Endothelial cell of umbilical vein (primary cell): ENCODE data around the gene BPIFA2. TPM values are rescaled to one million over a fixed set of nuclear protein-coding genes. Genes with fewer than 3 reads are reported as not detected.

Experiments
- BruUV-seq: library from RNA; stranded (reverse); fragments of 400-500 nt; replicated peaks from 2 replicates; lab custom pipeline; 2021; lab: Mats Ljungman, UMichigan
- CTCF ChIA-PET: fragments of 300-600, 350-600 bp; sonication (Branson Sonifier 250); formaldehyde crosslinking; loops from one replicate; lab custom pipeline; 2021; ENCODE audit warnings: antibody characterized with exemption, inconsistent platforms; lab: Charles Lee
- POLR2A ChIA-PET: fragments of 300-600, 350-600 bp; sonication (Branson Sonifier 250); formaldehyde crosslinking; loops from one replicate; lab custom pipeline; 2021; ENCODE audit warnings: antibody characterized with exemption, inconsistent platforms; lab: Charles Lee
- DNase-seq: peaks from one replicate; pipeline ENCODE4 v3.0.0-alpha.2; 2011; ENCODE audit warnings: low read depth, low spot score
- FAIRE-seq: peaks from 2 replicates; lab custom pipeline; 2011; peaks lifted over from hg19 to GRCh38; lab: Jason Lieb, UNC
- H2AFZ ChIP-seq: 2 replicates; pipeline ENCODE4 v1.6.0; 2012; ENCODE audit warnings: low read depth, low read length, control low read depth, inconsistent platforms
- H3K27ac ChIP-seq: 2 replicates; pipeline ENCODE4 v1.5.1; 2011; ENCODE audit warnings: low read depth, mild to moderate bottlenecking, control low read depth, low read length, moderate library complexity; ENCODE audit not compliant: insufficient read depth
- H3K27me3 ChIP-seq, 2 experiments: 2 replicates each; pipeline versions ENCODE4 v1.6.0 to v1.6.1; 2011; ENCODE audit warnings: low read length in 2 of 2, mixed read lengths in 1 of 2; ENCODE audit not compliant: control insufficient read depth in 2 of 2, insufficient read depth in 2 of 2
- H3K36me3 ChIP-seq, 2 experiments: 2 replicates in 1 of 2; 3 replicates in 1 of 2; pipeline ENCODE4 v1.5.1; 2011; ENCODE audit warnings: low read length in 2 of 2, mild to moderate bottlenecking in 1 of 2, moderate library complexity in 1 of 2; ENCODE audit not compliant: control insufficient read depth in 2 of 2, insufficient read depth in 2 of 2; ENCODE audit errors: extremely low read depth in 1 of 2
- H3K4me1 ChIP-seq: 3 replicates; pipeline ENCODE4 v1.5.1; 2011; ENCODE audit warnings: mild to moderate bottlenecking, low read length; ENCODE audit not compliant: control insufficient read depth, insufficient read depth; ENCODE audit errors: extremely low read depth
- H3K4me2 ChIP-seq: 2 replicates; pipeline ENCODE4 v1.6.1; 2011; ENCODE audit warnings: low read length, control low read depth, mixed read lengths; ENCODE audit not compliant: insufficient read depth
- H3K4me3 ChIP-seq, 3 experiments: fragments of 200-600 bp in 1 of 3; sonication (generic), shearing (Covaris generic) in 1 of 3; replicated peaks in 1 of 3; 2 replicates each; pipeline ENCODE4 v1.5.1; 2011 to 2016; ENCODE audit warnings: control low read depth in 3 of 3, low read length in 3 of 3, mild to moderate bottlenecking in 2 of 3, inconsistent platforms in 1 of 3, low read depth in 1 of 3, moderate library complexity in 1 of 3; ENCODE audit not compliant: insufficient read depth in 1 of 3
- H3K79me2 ChIP-seq: 2 replicates; pipeline ENCODE4 v1.6.0; 2012; ENCODE audit warnings: low read length, inconsistent platforms; ENCODE audit not compliant: control insufficient read depth, insufficient read depth
- H3K9ac ChIP-seq: replicated peaks from 2 replicates; pipeline ENCODE3; 2011; ENCODE audit warnings: low read length, control low read depth; ENCODE audit not compliant: insufficient read depth; ENCODE audit errors: extremely low read depth
- H3K9me1 ChIP-seq: replicated peaks from 3 replicates; pipeline ENCODE4 v1.6.0; 2011; ENCODE audit warnings: mild to moderate bottlenecking, low read length; ENCODE audit not compliant: control insufficient read depth, insufficient read depth; ENCODE audit errors: extremely low read depth
- H3K9me3 ChIP-seq: replicated peaks from 2 replicates; pipeline ENCODE4 v1.5.1; 2012; ENCODE audit warnings: low read length, inconsistent platforms; ENCODE audit not compliant: control insufficient read depth, insufficient read depth
- H4K20me1 ChIP-seq: replicated peaks from 2 replicates; pipeline ENCODE3; 2011; ENCODE audit warnings: mild to moderate bottlenecking, low read length; ENCODE audit not compliant: control insufficient read depth, insufficient read depth; ENCODE audit errors: extremely low read depth
- FOS ChIP-seq: IDR thresholded peaks from 2 replicates; pipeline ENCODE4 v1.6.1; 2011; ENCODE audit warnings: mild to moderate bottlenecking, low read length, moderate library complexity, borderline replicate concordance; ENCODE audit not compliant: insufficient read depth
- GATA2 ChIP-seq: IDR thresholded peaks from 2 replicates; pipeline ENCODE4 v1.7.0; 2011; ENCODE audit warnings: low read depth, mild to moderate bottlenecking, moderate library complexity, mixed read lengths, low read length; ENCODE audit not compliant: insufficient read length, insufficient read depth
- JUN ChIP-seq: IDR thresholded peaks from 2 replicates; pipeline ENCODE4 v1.6.1; 2011; ENCODE audit warnings: borderline replicate concordance, low read depth; ENCODE audit not compliant: insufficient read length, insufficient read depth
- MAX ChIP-seq: IDR thresholded peaks from 2 replicates; pipeline ENCODE4 v1.6.1; 2011; ENCODE audit not compliant: insufficient read depth, insufficient read length
- POLR2A ChIP-seq: IDR thresholded peaks from 2 replicates; pipeline ENCODE4 v1.6.1; 2012; ENCODE audit warnings: low read depth, mild to moderate bottlenecking, control low read depth, low read length
- POLR2AphosphoS5 ChIP-seq: IDR thresholded peaks from 2 replicates; pipeline ENCODE4 v1.6.1; 2012; ENCODE audit warnings: low read depth, mild to moderate bottlenecking, control low read depth, low read length, moderate library complexity; ENCODE audit not compliant: insufficient read depth
- dilution Hi-C: fragments of 300-500 bp; cut with MboI; formaldehyde crosslinking; loops from one replicate; pipeline ENCODE4 v1.15.0; 2019; ENCODE audit warnings: low sequenced_read_pairs; ENCODE audit not compliant: extremely low pct_ligation_motif_present
- intact Hi-C: fragments of 100-400 bp; cut with micrococcal nuclease; formaldehyde crosslinking; loops from one replicate; pipeline ENCODE4 v1.10.0; 2022
- polyA plus RNA-seq, 4 experiments: library from polyadenylated mRNA; depleted of rRNA in 3 of 4; stranded (reverse) in 3 of 4; unstranded in 1 of 4; fragments of >200 nt; gene quantifications; 2 replicates each; pipeline versions ENCODE4 v1.2.1 to v1.2.3, GENCODE V29; 2011 to 2012; ENCODE audit warnings: missing spikeins in 1 of 4
- total RNA-seq: library from RNA; stranded (reverse); gene quantifications from 2 replicates; pipeline ENCODE4 v1.2.3, GENCODE V29; 2021
- TF ChIP-seq, protein P1 (sequence below), 2 donors: IDR thresholded peaks; 1 replicate in 1 of 2; 2 replicates in 1 of 2; pipeline ENCODE4 v1.5.1; 2011; ENCODE audit warnings: low read length in 2 of 2, mild to moderate bottlenecking in 2 of 2, moderate library complexity in 2 of 2, control low read depth in 1 of 2, inconsistent platforms in 1 of 2, low read depth in 1 of 2; ENCODE audit not compliant: insufficient read depth in 1 of 2; ENCODE audit errors: extremely low read depth in 1 of 2

The BPIFA2 gene
- total and polyA plus RNA-seq, 2 donors (not counting 3 experiments of a cell fraction or from before 2014, with no cell fraction given) = not detected

GRCh38 chr20:33158637-33159385 is 9.1 kb upstream of the BPIFA2 start:
- H3K79me2 ChIP-seq = no peaks in the 10 kb centered on the region
- FAIRE-seq = no peak
- intact Hi-C loops = no loop called here
- no peak overlapping the region for H3K9ac ChIP-seq
- DNase-seq = no peak
- BruUV-seq = no TSS peak
- no peaks in the 10 kb centered on the region for H4K20me1 ChIP-seq
- H3K36me3 ChIP-seq = no peaks in the 10 kb centered on the region
- TF ChIP-seq GATA2 (no peak), MAX (no peak), JUN (no peak), POLR2A (no peak), POLR2AphosphoS5 (no peak), FOS (no peak)
- TF ChIP-seq, protein P1, sequence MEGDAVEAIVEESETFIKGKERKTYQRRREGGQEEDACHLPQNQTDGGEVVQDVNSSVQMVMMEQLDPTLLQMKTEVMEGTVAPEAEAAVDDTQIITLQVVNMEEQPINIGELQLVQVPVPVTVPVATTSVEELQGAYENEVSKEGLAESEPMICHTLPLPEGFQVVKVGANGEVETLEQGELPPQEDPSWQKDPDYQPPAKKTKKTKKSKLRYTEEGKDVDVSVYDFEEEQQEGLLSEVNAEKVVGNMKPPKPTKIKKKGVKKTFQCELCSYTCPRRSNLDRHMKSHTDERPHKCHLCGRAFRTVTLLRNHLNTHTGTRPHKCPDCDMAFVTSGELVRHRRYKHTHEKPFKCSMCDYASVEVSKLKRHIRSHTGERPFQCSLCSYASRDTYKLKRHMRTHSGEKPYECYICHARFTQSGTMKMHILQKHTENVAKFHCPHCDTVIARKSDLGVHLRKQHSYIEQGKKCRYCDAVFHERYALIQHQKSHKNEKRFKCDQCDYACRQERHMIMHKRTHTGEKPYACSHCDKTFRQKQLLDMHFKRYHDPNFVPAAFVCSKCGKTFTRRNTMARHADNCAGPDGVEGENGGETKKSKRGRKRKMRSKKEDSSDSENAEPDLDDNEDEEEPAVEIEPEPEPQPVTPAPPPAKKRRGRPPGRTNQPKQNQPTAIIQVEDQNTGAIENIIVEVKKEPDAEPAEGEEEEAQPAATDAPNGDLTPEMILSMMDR (IDR thresholded peaks at IDR 0.05; ENCODE audit: extremely low read depth in 1 of 2, insufficient read depth in 1 of 2, low read depth in 1 of 2, low read length in 2 of 2) = no peak
- H3K4me3 ChIP-seq = no peak overlapping the region
- no peaks in the 10 kb centered on the region for H3K4me1 ChIP-seq
- ChIA-PET POLR2A (no interaction called here), CTCF (no interaction called here)
- dilution Hi-C loops = no loop called here
- H3K9me1 ChIP-seq = no peaks in the 10 kb centered on the region
- no peaks in the 10 kb centered on the region for H3K27me3 ChIP-seq
- no peak overlapping the region for H3K4me2 ChIP-seq
- no peak overlapping the region for H3K27ac ChIP-seq
- H2AFZ ChIP-seq = no peak overlapping the region
- no peaks in the 10 kb centered on the region for H3K9me3 ChIP-seq
